Measurements from ENCODE around the gene KANSL3. TPM values are rescaled to one million over a fixed set of nuclear protein-coding genes. Genes with fewer than 3 reads are reported as not detected.

Gene KANSL3
- total and polyA plus RNA-seq, 9 of the 15 experiments (the other 6 are each of a cell fraction or from before 2014, with no cell fraction given) = 11.3 to 43.7 (median 27.9) TPM

GRCh38 chr2:96679848-96680247, 41.7 kb upstream of the KANSL3 start:
- H2AFZ ChIP-seq (ENCODE audit: low read depth, low read length) = no peak overlapping the region
- H3K27ac ChIP-seq (ENCODE audit: extremely low read depth, low read depth, low read length) = no peak overlapping the region
- H3K9me1 ChIP-seq (ENCODE audit: control insufficient read depth, insufficient read depth, low read length) = no peaks in the 10 kb centered on the region
- TF ChIP-seq, protein P1, sequence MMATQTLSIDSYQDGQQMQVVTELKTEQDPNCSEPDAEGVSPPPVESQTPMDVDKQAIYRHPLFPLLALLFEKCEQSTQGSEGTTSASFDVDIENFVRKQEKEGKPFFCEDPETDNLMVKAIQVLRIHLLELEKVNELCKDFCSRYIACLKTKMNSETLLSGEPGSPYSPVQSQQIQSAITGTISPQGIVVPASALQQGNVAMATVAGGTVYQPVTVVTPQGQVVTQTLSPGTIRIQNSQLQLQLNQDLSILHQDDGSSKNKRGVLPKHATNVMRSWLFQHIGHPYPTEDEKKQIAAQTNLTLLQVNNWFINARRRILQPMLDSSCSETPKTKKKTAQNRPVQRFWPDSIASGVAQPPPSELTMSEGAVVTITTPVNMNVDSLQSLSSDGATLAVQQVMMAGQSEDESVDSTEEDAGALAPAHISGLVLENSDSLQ (IDR thresholded peaks at IDR 0.05) = no peak
- TF ChIP-seq CBX2 (IDR thresholded peaks at IDR 0.05; ENCODE audit: insufficient read depth, low read length, poor library complexity, severe bottlenecking) = peak; percentile 47
- intact Hi-C loops (cut with micrococcal nuclease) = no loop called here
- H4K20me1 ChIP-seq (replicated peaks; ENCODE audit: control insufficient read depth, insufficient read depth, low read length) = no peaks in the 10 kb centered on the region
- no TSS peak for BruUV-seq (replicated peaks)
- peaks cover 23 to 41% of the 10 kb centered on the region in 2 experiments for H3K27me3 ChIP-seq (ENCODE audit: control insufficient read depth in 2 of 2, insufficient read depth in 2 of 2, low read length in 2 of 2)
- H3K4me1 ChIP-seq (replicated peaks in 1 of 2; ENCODE audit: control insufficient read depth in 2 of 2, insufficient read depth in 2 of 2, low read length in 2 of 2) = no peaks in the 10 kb centered on the region; a peak in 1 of 5 replicates
- POLR2A ChIA-PET = no interaction called here
- WGBS (ENCODE audit: insufficient coverage, low coverage, missing lambda C conversion rate) = under 1% methylated on average over 9 of the region's 9 CpGs
- no peak overlapping the region for H3K4me3 ChIP-seq
- ATAC-seq (peak; percentile 63), FAIRE-seq (no peak), DNase-seq (ENCODE audit: extremely low read depth in 1 of 4, low spot score in 3 of 4) (peak in 1 of 4 experiments; percentile 27)
- H3K36me3 ChIP-seq (ENCODE audit: control insufficient read depth, insufficient read depth, low read length) = no peaks in the 10 kb centered on the region
- H3K9ac ChIP-seq (ENCODE audit: insufficient read depth in 1 of 2, low read depth in 2 of 2, low read length in 2 of 2) = no peak overlapping the region; a peak in 1 of 4 replicates
- H3K4me2 ChIP-seq (ENCODE audit: insufficient read depth, low read length) = no peak overlapping the region
- no peaks in the 10 kb centered on the region for H3K9me3 ChIP-seq (replicated peaks; ENCODE audit: control insufficient read depth, insufficient read depth, low read depth, low read length)
- in situ Hi-C loops (cut with MboI) = no loop called here
- CTCF ChIA-PET (ENCODE audit: low intra/inter-chr PET ratio) = no interaction called here
- H3K79me2 ChIP-seq (ENCODE audit: control insufficient read depth, insufficient read depth, low read length) = no peaks in the 10 kb centered on the region

GRCh38 chr2:96669539-96670215, 31.6 kb upstream of the KANSL3 start:
- H4K20me1 ChIP-seq (replicated peaks; ENCODE audit: control insufficient read depth, insufficient read depth, low read length) = no peaks in the 10 kb centered on the region
- CTCF ChIA-PET (ENCODE audit: low intra/inter-chr PET ratio) = no interaction called here
- in situ Hi-C loops (cut with MboI) (no loop called here), intact Hi-C loops (cut with micrococcal nuclease) (no loop called here)
- no peaks in the 10 kb centered on the region for H3K36me3 ChIP-seq (ENCODE audit: control insufficient read depth, insufficient read depth, low read length)
- H3K4me3 ChIP-seq = no peak overlapping the region
- no peak overlapping the region for H3K9ac ChIP-seq (ENCODE audit: insufficient read depth in 1 of 2, low read depth in 2 of 2, low read length in 2 of 2)
- no peak overlapping the region for H3K27ac ChIP-seq (ENCODE audit: extremely low read depth, low read depth, low read length)
- FAIRE-seq (no peak), DNase-seq (ENCODE audit: extremely low read depth in 1 of 4, low spot score in 3 of 4) (no peak), ATAC-seq (peak; percentile 42)
- H3K4me2 ChIP-seq (ENCODE audit: insufficient read depth, low read length) = no peak overlapping the region
- H2AFZ ChIP-seq (ENCODE audit: low read depth, low read length) = no peak overlapping the region
- H3K27me3 ChIP-seq (ENCODE audit: control insufficient read depth in 2 of 2, insufficient read depth in 2 of 2, low read length in 2 of 2) = peaks cover 25 to 49% of the 10 kb centered on the region in 2 experiments
- no TSS peak for BruUV-seq (replicated peaks)
- POLR2A ChIA-PET = interaction anchor here (0.9 to 1.1 kb wide), 2 partner anchors 71 to 94 kb away, joined by 3 read pairs; no protein-coding TSS in a partner anchor
- TF ChIP-seq SIRT6 (IDR thresholded peaks at IDR 0.05; ENCODE audit: low read depth, low read length) (no peak), NFYB (IDR thresholded peaks at IDR 0.05; ENCODE audit: extremely low read depth, insufficient read length) (peak; percentile 4)
- no peaks in the 10 kb centered on the region for H3K9me3 ChIP-seq (replicated peaks; ENCODE audit: control insufficient read depth, insufficient read depth, low read depth, low read length)
- no peaks in the 10 kb centered on the region for H3K9me1 ChIP-seq (ENCODE audit: control insufficient read depth, insufficient read depth, low read length)
- 14% methylated on average over 14 of the region's 15 CpGs for WGBS (ENCODE audit: insufficient coverage, low coverage, missing lambda C conversion rate)
- no peaks in the 10 kb centered on the region for H3K79me2 ChIP-seq (ENCODE audit: control insufficient read depth, insufficient read depth, low read length)
- no peaks in the 10 kb centered on the region; a peak in 1 of 5 replicates for H3K4me1 ChIP-seq (replicated peaks in 1 of 2; ENCODE audit: control insufficient read depth in 2 of 2, insufficient read depth in 2 of 2, low read length in 2 of 2)

Data from K562 (cell line).